ENCODE data around the gene CARD10. TPM values are rescaled to one million over a fixed set of nuclear protein-coding genes. Genes with fewer than 3 reads are reported as not detected.

CARD10 gene
- total RNA-seq, 6 experiments from 2014 or later, result 9.0 to 27.8 (median 14.2) TPM

- TF ChIP-seq CTCF (IDR thresholded peaks at IDR 0.05), result no peak
- TF ChIP-seq POLR2A (IDR thresholded peaks at IDR 0.05), result no peak
- no peak for DNase-seq
Observed at GRCh38 chr22:37504964-37505363, 14.3 kb downstream of the CARD10 start.

GRCh38 chr22:37503850-37504249, 15.4 kb downstream of the CARD10 start:
- peak overlapping the region in 2 of 3 donors; percentile 87 to 95 for H3K27ac ChIP-seq
- peak in 2 of 4 donors; percentile 1 to 31 for ATAC-seq
- WGBS (ENCODE audit: insufficient coverage, low coverage, low lambda C conversion rate, missing lambda C conversion rate), result 38% methylated on average over 6 of the region's 11 CpGs

More at GRCh38 chr22:37504964-37505363, 14.3 kb downstream of the CARD10 start:
- H3K9me3 ChIP-seq, result no peaks in the 10 kb centered on the region
- H3K4me3 ChIP-seq, result no peak overlapping the region
- peaks cover 0 to 3% (median 0%) of the 10 kb centered on the region in 4 donors for H3K36me3 ChIP-seq
- WGBS (ENCODE audit: insufficient coverage, low coverage, low lambda C conversion rate, missing lambda C conversion rate), result 80% methylated on average over 2 of the region's 4 CpGs
- no peaks in the 10 kb centered on the region for H3K27me3 ChIP-seq
- peak overlapping the region in 2 of 3 donors; percentile 77 to 95 for H3K27ac ChIP-seq
- intact Hi-C loops (cut with DNase I), result no loop called here
- peaks cover 0 to 42% (median 27%) of the 10 kb centered on the region in 4 donors for H3K4me1 ChIP-seq
- no peak for ATAC-seq

GRCh38 chr22:37503183-37503683, 16.0 kb downstream of the CARD10 start:
- ATAC-seq (no peak), DNase-seq (no peak)
- intact Hi-C loops (cut with DNase I), result no loop called here
- TF ChIP-seq CTCF (IDR thresholded peaks at IDR 0.05) (no peak), POLR2A (IDR thresholded peaks at IDR 0.05) (no peak)
- Histone ChIP-seq H3K27me3 (no peaks in the 10 kb centered on the region), H3K4me3 (no peak overlapping the region), H3K36me3 (peaks cover 0 to 3% (median 0%) of the 10 kb centered on the region in 4 donors), H3K9me3 (no peaks in the 10 kb centered on the region), H3K27ac (peak overlapping the region; percentile 62 to 95 (median 87)), H3K4me1 (peaks cover 0 to 56% (median 35%) of the 10 kb centered on the region in 4 donors)
- WGBS (ENCODE audit: insufficient coverage, low coverage, low lambda C conversion rate, missing lambda C conversion rate), result 63% methylated on average over 2 of the region's 3 CpGs

More at GRCh38 chr22:37503850-37504249, 15.4 kb downstream of the CARD10 start:
- peaks cover 0 to 3% (median 0%) of the 10 kb centered on the region in 4 donors for H3K36me3 ChIP-seq
- TF ChIP-seq POLR2A (IDR thresholded peaks at IDR 0.05) (no peak), CTCF (IDR thresholded peaks at IDR 0.05) (no peak)
- peaks cover 0 to 50% (median 33%) of the 10 kb centered on the region in 4 donors for H3K4me1 ChIP-seq
- peak in 1 of 3 donors; percentile 82 for DNase-seq
- H3K9me3 ChIP-seq, result no peaks in the 10 kb centered on the region
- intact Hi-C loops (cut with DNase I), result no loop called here
- no peaks in the 10 kb centered on the region for H3K27me3 ChIP-seq
- H3K4me3 ChIP-seq, result no peak overlapping the region

- peaks cover 0 to 3% (median 0%) of the 10 kb centered on the region in 4 donors for H3K36me3 ChIP-seq
- TF ChIP-seq POLR2A (IDR thresholded peaks at IDR 0.05) (peak; percentile 73), CTCF (IDR thresholded peaks at IDR 0.05) (no peak)
- H3K27me3 ChIP-seq, result no peaks in the 10 kb centered on the region
- no peaks in the 10 kb centered on the region for H3K9me3 ChIP-seq
- H3K27ac ChIP-seq, result peak overlapping the region; percentile 62 to 95 (median 87)
- 22% methylated on average over 11 of the region's 16 CpGs for WGBS (ENCODE audit: insufficient coverage, low coverage, low lambda C conversion rate, missing lambda C conversion rate)
- DNase-seq, result peak; percentile 91 to 95 (median 95)
- intact Hi-C loops (cut with DNase I), result no loop called here
- H3K4me1 ChIP-seq, result peaks cover 0 to 56% (median 35%) of the 10 kb centered on the region in 4 donors
- ATAC-seq, result peak; percentile 60 to 75 (median 74)
- H3K4me3 ChIP-seq, result peak overlapping the region in 1 of 3 donors; percentile 35
Observed at GRCh38 chr22:37502342-37503182, 16.7 kb downstream of the CARD10 start.
